Astrocyte of the spinal cord (primary cell): ENCODE measurements around the gene INSRR.

Experiments used
- DNase-seq: peaks from one replicate; pipeline ENCODE4 v3.0.0; 2011; ENCODE audit warnings: low read depth, low spot score
- H3K4me3 ChIP-seq: 2 replicates; pipeline ENCODE4 v1.5.1; 2011; ENCODE audit warnings: low read depth, mild to moderate bottlenecking, low read length, moderate library complexity
- CTCF ChIP-seq: IDR thresholded peaks from 2 replicates; pipeline ENCODE4 v1.5.1; 2012; ENCODE audit warnings: low read depth, mild to moderate bottlenecking, low read length, inconsistent platforms
- in situ Hi-C: cut with HindIII; loops from 2 replicates; pipeline ENCODE4 v1.10.0; 2017; ENCODE audit warnings: low sequenced_read_pairs

INSRR gene

GRCh38 chr1:156840186-156840897 lies 18.6 kb downstream of the INSRR start:
- H3K4me3 ChIP-seq, result no peak overlapping the region
- in situ Hi-C loops, result no loop called here
- no peak for TF ChIP-seq CTCF
- DNase-seq, result no peak

- no peak for TF ChIP-seq CTCF
- in situ Hi-C loops, result no loop called here
- no peak for DNase-seq
- H3K4me3 ChIP-seq, result no peak overlapping the region
Observed at GRCh38 chr1:156839426-156840109, 19.3 kb downstream of the INSRR start.

GRCh38 chr1:156838972-156839371 lies 19.9 kb downstream of the INSRR start:
- no peak for DNase-seq
- peak; percentile 98 for TF ChIP-seq CTCF
- H3K4me3 ChIP-seq, result no peak overlapping the region

GRCh38 chr1:156836892-156837291 lies 22.0 kb downstream of the INSRR start:
- no peak overlapping the region for H3K4me3 ChIP-seq
- in situ Hi-C loops, result no loop called here
- DNase-seq, result no peak
- no peak for TF ChIP-seq CTCF

More at GRCh38 chr1:156838972-156839371, 19.9 kb downstream of the INSRR start:
- in situ Hi-C loops, result no loop called here

- no peak overlapping the region for H3K4me3 ChIP-seq
- in situ Hi-C loops, result no loop called here
- DNase-seq, result no peak
- TF ChIP-seq CTCF, result no peak
Observed at GRCh38 chr1:156836041-156836654, 22.8 kb downstream of the INSRR start.

- in situ Hi-C loops, result no loop called here
- no peak for TF ChIP-seq CTCF
- H3K4me3 ChIP-seq, result no peak overlapping the region
- no peak for DNase-seq
Observed at GRCh38 chr1:156834322-156834721, 24.6 kb downstream of the INSRR start.
